ENCODE measurements around the gene TIGD4. TPM values are rescaled to one million over a fixed set of nuclear protein-coding genes. Genes with fewer than 3 reads are reported as not detected.

The TIGD4 gene
- total and polyA plus RNA-seq, 2 of the 13 experiments (the other 11 are each of a cell fraction or from before 2014, with no cell fraction given): 0.15 to 0.62 TPM

DNA sequence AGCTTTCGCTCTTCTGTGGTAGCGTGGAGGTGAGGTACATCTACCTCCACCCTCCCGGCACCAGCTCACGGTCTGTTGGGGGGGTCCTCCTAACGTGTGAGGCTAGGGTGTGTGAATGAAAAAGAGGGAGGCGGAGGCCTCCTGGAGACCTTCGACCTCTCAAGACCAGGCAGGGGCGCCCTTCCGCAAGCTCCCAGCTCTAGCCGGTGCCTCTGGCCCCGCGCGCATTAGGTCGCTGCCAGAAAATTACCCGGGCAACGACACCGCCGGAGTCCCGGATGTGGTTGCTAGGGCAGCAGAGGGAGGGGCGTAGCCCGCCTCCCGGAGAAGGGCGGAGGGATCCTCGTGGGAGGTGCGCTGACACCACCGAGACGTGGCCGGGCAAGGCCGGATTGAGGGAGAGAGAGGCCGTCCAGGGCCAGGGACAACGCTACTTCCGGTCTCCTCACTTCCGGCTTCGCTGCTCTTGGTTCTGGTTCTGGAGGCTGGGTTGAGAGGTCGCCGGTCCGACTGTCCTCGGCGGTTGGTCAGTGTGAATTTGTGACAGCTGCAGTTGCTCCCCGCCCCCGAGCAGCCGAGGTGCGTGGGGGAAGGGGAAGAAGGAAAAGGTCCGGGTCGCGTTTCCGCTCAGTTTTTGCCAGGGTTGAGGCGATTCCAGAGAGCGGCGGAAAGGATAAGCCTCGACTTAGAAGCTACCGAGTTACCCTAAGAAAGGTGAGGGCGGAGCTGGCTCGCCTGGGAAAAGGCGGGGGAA lies at the start of gene TIGD4, which contains the start of gene ARFIP1 (continued):
- peak; percentile 50; the same call in 1 of the 2 replicates for TF ChIP-seq HCFC1 (IDR thresholded peaks at IDR 0.05; ENCODE audit: low read depth, low read length)
- TF ChIP-seq HMG20B (CRISPR knock-in tag; conservative IDR thresholded peaks at IDR 0.05): no peak
- TF ChIP-seq, protein P1, sequence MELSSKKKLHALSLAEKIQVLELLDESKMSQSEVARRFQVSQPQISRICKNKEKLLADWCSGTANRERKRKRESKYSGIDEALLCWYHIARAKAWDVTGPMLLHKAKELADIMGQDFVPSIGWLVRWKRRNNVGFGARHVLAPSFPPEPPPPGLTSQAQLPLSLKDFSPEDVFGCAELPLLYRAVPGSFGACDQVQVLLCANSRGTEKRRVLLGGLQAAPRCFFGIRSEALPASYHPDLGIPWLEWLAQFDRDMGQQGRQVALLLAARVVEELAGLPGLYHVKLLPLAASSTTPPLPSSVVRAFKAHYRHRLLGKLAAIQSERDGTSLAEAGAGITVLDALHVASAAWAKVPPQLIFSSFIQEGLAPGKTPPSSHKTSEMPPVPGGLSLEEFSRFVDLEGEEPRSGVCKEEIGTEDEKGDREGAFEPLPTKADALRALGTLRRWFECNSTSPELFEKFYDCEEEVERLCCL (CRISPR knock-in tag; IDR thresholded peaks at IDR 0.05; ENCODE audit: borderline replicate concordance): no peak
- TF ChIP-seq SNAPC2 (CRISPR knock-in tag; IDR thresholded peaks at IDR 0.05): no peak
- no peak for TF ChIP-seq ZNF451 (CRISPR knock-in tag; IDR thresholded peaks at IDR 0.05)
- no peak for TF ChIP-seq ZNF781 (CRISPR knock-in tag; IDR thresholded peaks at IDR 0.05; ENCODE audit: borderline replicate concordance, not compliant biosample characterization)
- no peak; the same call in 1 of the 2 replicates for TF ChIP-seq FOXO1 (CRISPR knock-in tag; IDR thresholded peaks at IDR 0.05)
- TF ChIP-seq, protein P2, sequence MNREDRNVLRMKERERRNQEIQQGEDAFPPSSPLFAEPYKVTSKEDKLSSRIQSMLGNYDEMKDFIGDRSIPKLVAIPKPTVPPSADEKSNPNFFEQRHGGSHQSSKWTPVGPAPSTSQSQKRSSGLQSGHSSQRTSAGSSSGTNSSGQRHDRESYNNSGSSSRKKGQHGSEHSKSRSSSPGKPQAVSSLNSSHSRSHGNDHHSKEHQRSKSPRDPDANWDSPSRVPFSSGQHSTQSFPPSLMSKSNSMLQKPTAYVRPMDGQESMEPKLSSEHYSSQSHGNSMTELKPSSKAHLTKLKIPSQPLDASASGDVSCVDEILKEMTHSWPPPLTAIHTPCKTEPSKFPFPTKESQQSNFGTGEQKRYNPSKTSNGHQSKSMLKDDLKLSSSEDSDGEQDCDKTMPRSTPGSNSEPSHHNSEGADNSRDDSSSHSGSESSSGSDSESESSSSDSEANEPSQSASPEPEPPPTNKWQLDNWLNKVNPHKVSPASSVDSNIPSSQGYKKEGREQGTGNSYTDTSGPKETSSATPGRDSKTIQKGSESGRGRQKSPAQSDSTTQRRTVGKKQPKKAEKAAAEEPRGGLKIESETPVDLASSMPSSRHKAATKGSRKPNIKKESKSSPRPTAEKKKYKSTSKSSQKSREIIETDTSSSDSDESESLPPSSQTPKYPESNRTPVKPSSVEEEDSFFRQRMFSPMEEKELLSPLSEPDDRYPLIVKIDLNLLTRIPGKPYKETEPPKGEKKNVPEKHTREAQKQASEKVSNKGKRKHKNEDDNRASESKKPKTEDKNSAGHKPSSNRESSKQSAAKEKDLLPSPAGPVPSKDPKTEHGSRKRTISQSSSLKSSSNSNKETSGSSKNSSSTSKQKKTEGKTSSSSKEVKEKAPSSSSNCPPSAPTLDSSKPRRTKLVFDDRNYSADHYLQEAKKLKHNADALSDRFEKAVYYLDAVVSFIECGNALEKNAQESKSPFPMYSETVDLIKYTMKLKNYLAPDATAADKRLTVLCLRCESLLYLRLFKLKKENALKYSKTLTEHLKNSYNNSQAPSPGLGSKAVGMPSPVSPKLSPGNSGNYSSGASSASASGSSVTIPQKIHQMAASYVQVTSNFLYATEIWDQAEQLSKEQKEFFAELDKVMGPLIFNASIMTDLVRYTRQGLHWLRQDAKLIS (CRISPR knock-in tag; IDR thresholded peaks at IDR 0.05): no peak
- no peak for TF ChIP-seq TGIF2 (CRISPR knock-in tag; IDR thresholded peaks at IDR 0.05)
- 0 out of 2 replicates have a peak, but pooled peaks have one; percentile 61 for TF ChIP-seq MTA1 (CRISPR knock-in tag; IDR thresholded peaks at IDR 0.05; ENCODE audit: borderline replicate concordance)
- no peak; the same call in 1 of the 2 replicates for TF ChIP-seq ZNF331 (CRISPR knock-in tag; IDR thresholded peaks at IDR 0.05)
- TF ChIP-seq, protein P3, sequence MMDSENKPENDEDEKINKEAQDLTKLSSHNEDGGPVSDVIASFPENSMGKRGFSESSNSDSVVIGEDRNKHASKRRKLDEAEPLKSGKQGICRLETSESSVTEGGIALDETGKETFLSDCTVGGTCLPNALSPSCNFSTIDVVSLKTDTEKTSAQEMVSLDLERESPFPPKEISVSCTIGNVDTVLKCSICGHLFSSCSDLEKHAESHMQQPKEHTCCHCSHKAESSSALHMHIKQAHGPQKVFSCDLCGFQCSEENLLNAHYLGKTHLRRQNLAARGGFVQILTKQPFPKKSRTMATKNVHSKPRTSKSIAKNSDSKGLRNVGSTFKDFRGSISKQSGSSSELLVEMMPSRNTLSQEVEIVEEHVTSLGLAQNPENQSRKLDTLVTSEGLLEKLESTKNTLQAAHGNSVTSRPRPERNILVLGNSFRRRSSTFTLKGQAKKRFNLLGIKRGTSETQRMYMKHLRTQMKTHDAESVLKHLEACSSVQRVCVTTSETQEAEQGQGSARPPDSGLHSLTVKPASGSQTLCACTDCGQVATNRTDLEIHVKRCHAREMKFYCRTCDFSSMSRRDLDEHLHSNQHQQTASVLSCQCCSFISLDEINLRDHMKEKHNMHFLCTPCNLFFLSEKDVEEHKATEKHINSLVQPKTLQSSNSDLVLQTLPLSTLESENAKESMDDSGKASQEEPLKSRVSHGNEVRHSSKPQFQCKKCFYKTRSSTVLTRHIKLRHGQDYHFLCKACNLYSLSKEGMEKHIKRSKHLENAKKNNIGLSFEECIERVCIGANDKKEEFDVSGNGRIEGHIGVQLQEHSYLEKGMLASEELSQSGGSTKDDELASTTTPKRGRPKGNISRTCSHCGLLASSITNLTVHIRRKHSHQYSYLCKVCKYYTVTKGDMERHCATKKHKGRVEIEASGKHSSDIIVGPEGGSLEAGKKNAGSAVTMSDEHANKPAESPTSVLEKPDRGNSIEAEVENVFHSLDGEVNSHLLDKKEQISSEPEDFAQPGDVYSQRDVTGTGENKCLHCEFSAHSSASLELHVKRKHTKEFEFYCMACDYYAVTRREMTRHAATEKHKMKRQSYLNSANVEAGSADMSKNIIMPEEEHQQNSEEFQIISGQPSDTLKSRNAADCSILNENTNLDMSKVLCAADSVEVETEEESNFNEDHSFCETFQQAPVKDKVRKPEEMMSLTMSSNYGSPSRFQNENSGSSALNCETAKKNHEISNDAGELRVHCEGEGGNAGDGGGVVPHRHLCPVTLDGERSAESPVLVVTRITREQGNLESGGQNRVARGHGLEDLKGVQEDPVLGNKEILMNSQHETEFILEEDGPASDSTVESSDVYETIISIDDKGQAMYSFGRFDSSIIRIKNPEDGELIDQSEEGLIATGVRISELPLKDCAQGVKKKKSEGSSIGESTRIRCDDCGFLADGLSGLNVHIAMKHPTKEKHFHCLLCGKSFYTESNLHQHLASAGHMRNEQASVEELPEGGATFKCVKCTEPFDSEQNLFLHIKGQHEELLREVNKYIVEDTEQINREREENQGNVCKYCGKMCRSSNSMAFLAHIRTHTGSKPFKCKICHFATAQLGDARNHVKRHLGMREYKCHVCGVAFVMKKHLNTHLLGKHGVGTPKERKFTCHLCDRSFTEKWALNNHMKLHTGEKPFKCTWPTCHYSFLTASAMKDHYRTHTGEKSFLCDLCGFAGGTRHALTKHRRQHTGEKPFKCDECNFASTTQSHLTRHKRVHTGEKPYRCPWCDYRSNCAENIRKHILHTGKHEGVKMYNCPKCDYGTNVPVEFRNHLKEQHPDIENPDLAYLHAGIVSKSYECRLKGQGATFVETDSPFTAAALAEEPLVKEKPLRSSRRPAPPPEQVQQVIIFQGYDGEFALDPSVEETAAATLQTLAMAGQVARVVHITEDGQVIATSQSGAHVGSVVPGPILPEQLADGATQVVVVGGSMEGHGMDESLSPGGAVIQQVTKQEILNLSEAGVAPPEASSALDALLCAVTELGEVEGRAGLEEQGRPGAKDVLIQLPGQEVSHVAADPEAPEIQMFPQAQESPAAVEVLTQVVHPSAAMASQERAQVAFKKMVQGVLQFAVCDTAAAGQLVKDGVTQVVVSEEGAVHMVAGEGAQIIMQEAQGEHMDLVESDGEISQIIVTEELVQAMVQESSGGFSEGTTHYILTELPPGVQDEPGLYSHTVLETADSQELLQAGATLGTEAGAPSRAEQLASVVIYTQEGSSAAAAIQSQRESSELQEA (CRISPR knock-in tag; IDR thresholded peaks at IDR 0.05; ENCODE audit: not compliant biosample characterization): no peak
- TF ChIP-seq PRPF4 (IDR thresholded peaks at IDR 0.05; ENCODE audit: low read depth, low read length, poor library complexity, severe bottlenecking): no peak
- TF ChIP-seq ZNF777 (CRISPR knock-in tag; IDR thresholded peaks at IDR 0.05): peak; percentile 50; the same call in 1 of the 2 replicates
- no peak for TF ChIP-seq ZNF354B (CRISPR knock-in tag; IDR thresholded peaks at IDR 0.05)
